Measurements from ENCODE around the gene OTULIN.

The OTULIN gene

GRCh38 chr5:14730466-14730865, 65.9 kb downstream of the OTULIN start:
- ATAC-seq, result no peak
- TF ChIP-seq ZC3H10 (CRISPR knock-in tag; IDR thresholded peaks at IDR 0.05) (no peak), ARNTL (CRISPR knock-in tag; IDR thresholded peaks at IDR 0.05; ENCODE audit: borderline replicate concordance, low read depth) (no peak), TOX (CRISPR knock-in tag; IDR thresholded peaks at IDR 0.05; ENCODE audit: borderline replicate concordance) (no peak), SNAI2 (CRISPR knock-in tag; IDR thresholded peaks at IDR 0.05) (no peak), PATZ1 (CRISPR knock-in tag; IDR thresholded peaks at IDR 0.05; ENCODE audit: borderline replicate concordance) (no peak), TCF4 (CRISPR knock-in tag; IDR thresholded peaks at IDR 0.05; ENCODE audit: borderline replicate concordance) (no peak), ISL1 (CRISPR knock-in tag; IDR thresholded peaks at IDR 0.05) (no peak), ZFP30 (CRISPR knock-in tag; IDR thresholded peaks at IDR 0.05) (no peak), BACH2 (CRISPR knock-in tag; IDR thresholded peaks at IDR 0.05; ENCODE audit: borderline replicate concordance) (no peak), ESRRG (CRISPR knock-in tag; IDR thresholded peaks at IDR 0.05) (no peak), TSHZ2 (CRISPR knock-in tag; IDR thresholded peaks at IDR 0.05) (no peak), ZNF70 (CRISPR knock-in tag; IDR thresholded peaks at IDR 0.05) (no peak)

- TF ChIP-seq ZNF70 (CRISPR knock-in tag; IDR thresholded peaks at IDR 0.05) (no peak), BACH2 (CRISPR knock-in tag; IDR thresholded peaks at IDR 0.05; ENCODE audit: borderline replicate concordance) (no peak), TSHZ2 (CRISPR knock-in tag; IDR thresholded peaks at IDR 0.05) (no peak), RARB (CRISPR knock-in tag; IDR thresholded peaks at IDR 0.05) (no peak), PATZ1 (CRISPR knock-in tag; IDR thresholded peaks at IDR 0.05; ENCODE audit: borderline replicate concordance) (no peak), SNAI2 (CRISPR knock-in tag; IDR thresholded peaks at IDR 0.05) (no peak), GLIS3 (CRISPR knock-in tag; IDR thresholded peaks at IDR 0.05) (no peak), PPARA (CRISPR knock-in tag; IDR thresholded peaks at IDR 0.05; ENCODE audit: borderline replicate concordance) (no peak), CSRNP3 (CRISPR knock-in tag; IDR thresholded peaks at IDR 0.05) (no peak), ISL1 (CRISPR knock-in tag; IDR thresholded peaks at IDR 0.05) (no peak), TOX (CRISPR knock-in tag; IDR thresholded peaks at IDR 0.05; ENCODE audit: borderline replicate concordance) (no peak), TCF4 (CRISPR knock-in tag; IDR thresholded peaks at IDR 0.05; ENCODE audit: borderline replicate concordance) (no peak), CREB5 (CRISPR knock-in tag; IDR thresholded peaks at IDR 0.05; ENCODE audit: low read depth) (no peak), ZC3H10 (CRISPR knock-in tag; IDR thresholded peaks at IDR 0.05) (no peak)
- no peak for ATAC-seq
These were observed 66.4 kb downstream of the OTULIN start for GRCh38 chr5:14730881-14731280.

Data from SK-N-SH treated with all-trans-retinoic acid at 6 μM for 48 hours (cell line).